SH-SY5Y (cell line): ENCODE measurements around the gene USHBP1.

Experiments used
- GATA2 ChIP-seq: IDR thresholded peaks from 2 replicates; pipeline ENCODE4 v1.6.1; 2011; ENCODE audit warnings: mild to moderate bottlenecking, low read depth, low read length
- GATA3 ChIP-seq: IDR thresholded peaks from 2 replicates; pipeline ENCODE4 v1.6.1; 2011; ENCODE audit warnings: low read depth, mild to moderate bottlenecking, low read length, moderate library complexity

- TF ChIP-seq GATA3 (no peak), GATA2 (no peak)
Measured at GRCh38 chr19:17237747-17238706, 26.5 kb downstream of the USHBP1 start.
